ENCODE measurements around the gene ADAMTSL1.

Gene ADAMTSL1

DNA sequence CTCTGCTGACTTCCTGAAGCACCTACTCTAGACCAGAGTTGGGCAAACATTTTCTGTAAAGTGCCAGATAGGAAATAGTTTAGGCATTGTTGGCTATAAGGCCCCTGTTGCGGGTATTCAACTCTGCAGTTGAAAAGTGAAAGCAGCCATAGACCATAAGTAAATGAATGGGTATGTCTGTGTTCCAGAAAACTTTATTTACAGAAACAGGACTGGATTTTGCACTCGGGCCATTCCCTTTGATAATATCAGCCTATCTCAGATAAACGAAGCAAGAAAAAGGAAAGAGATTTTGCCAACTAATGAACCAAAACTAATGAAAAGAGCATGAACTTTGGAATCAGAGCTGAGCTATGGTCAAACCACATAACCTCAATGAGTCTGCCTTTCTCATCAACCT is 374.7 kb downstream of the ADAMTSL1 start:
- Histone ChIP-seq H3K27ac (ENCODE audit: low read length) (no peak overlapping the region), H3K4me2 (ENCODE audit: low read length) (no peak overlapping the region), H3K9ac (ENCODE audit: low read length) (no peak overlapping the region), H4K20me1 (ENCODE audit: insufficient read depth, low read length) (no peaks in the 10 kb centered on the region), H3K36me3 (replicated peaks; ENCODE audit: low read depth, low read length) (no peaks in the 10 kb centered on the region), H3K27me3 (ENCODE audit: low read depth, low read length) (no peaks in the 10 kb centered on the region), H3K9me3 (ENCODE audit: insufficient read depth, low read length) (no peaks in the 10 kb centered on the region), H3K4me3 (ENCODE audit: low read length) (no peak overlapping the region), H2AFZ (ENCODE audit: low read depth, low read length) (no peak overlapping the region), H3K4me1 (ENCODE audit: low read length) (peaks cover 10% of the 10 kb centered on the region; the same call in 1 of the 2 replicates), H3K79me2 (ENCODE audit: low read length) (no peaks in the 10 kb centered on the region)
- no peak for TF ChIP-seq EZH2phosphoT487 (IDR thresholded peaks at IDR 0.05; ENCODE audit: low read depth)
- TF ChIP-seq, protein P1, sequence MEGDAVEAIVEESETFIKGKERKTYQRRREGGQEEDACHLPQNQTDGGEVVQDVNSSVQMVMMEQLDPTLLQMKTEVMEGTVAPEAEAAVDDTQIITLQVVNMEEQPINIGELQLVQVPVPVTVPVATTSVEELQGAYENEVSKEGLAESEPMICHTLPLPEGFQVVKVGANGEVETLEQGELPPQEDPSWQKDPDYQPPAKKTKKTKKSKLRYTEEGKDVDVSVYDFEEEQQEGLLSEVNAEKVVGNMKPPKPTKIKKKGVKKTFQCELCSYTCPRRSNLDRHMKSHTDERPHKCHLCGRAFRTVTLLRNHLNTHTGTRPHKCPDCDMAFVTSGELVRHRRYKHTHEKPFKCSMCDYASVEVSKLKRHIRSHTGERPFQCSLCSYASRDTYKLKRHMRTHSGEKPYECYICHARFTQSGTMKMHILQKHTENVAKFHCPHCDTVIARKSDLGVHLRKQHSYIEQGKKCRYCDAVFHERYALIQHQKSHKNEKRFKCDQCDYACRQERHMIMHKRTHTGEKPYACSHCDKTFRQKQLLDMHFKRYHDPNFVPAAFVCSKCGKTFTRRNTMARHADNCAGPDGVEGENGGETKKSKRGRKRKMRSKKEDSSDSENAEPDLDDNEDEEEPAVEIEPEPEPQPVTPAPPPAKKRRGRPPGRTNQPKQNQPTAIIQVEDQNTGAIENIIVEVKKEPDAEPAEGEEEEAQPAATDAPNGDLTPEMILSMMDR (IDR thresholded peaks at IDR 0.05; ENCODE audit: low read depth, low read length), result no peak

DNA sequence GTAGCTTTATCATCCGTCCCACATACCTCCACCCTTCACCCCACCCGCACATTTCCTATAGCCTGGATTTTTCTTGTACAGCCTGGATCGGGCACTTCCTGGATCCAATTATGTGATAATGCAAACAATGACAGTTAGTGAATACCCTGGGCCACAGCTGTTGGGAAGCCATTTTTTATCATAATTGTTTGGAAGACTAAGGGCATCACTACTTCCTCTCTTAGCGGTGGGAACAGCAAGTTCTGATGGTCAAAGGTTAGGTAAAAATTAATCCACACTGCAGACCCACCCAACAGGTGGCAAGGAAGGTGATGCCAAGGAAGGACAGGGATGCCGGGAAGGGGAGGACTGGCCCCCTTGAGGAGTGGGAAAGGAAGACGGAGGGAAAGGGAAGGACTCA is 375.3 kb downstream of the ADAMTSL1 start:
- no peak overlapping the region for H3K4me2 ChIP-seq (ENCODE audit: low read length)
- no peaks in the 10 kb centered on the region for H3K9me3 ChIP-seq (ENCODE audit: insufficient read depth, low read length)
- H3K9ac ChIP-seq (ENCODE audit: low read length), result no peak overlapping the region
- no peaks in the 10 kb centered on the region for H4K20me1 ChIP-seq (ENCODE audit: insufficient read depth, low read length)
- no peak overlapping the region for H3K4me3 ChIP-seq (ENCODE audit: low read length)
- no peak overlapping the region for H2AFZ ChIP-seq (ENCODE audit: low read depth, low read length)
- no peak overlapping the region for H3K27ac ChIP-seq (ENCODE audit: low read length)
- no peaks in the 10 kb centered on the region for H3K79me2 ChIP-seq (ENCODE audit: low read length)
- no peaks in the 10 kb centered on the region for H3K27me3 ChIP-seq (ENCODE audit: low read depth, low read length)
- no peak for TF ChIP-seq EZH2phosphoT487 (IDR thresholded peaks at IDR 0.05; ENCODE audit: low read depth)
- TF ChIP-seq, protein P1 (IDR thresholded peaks at IDR 0.05; ENCODE audit: low read depth, low read length), result no peak
- peaks cover 10% of the 10 kb centered on the region; the same call in 1 of the 2 replicates for H3K4me1 ChIP-seq (ENCODE audit: low read length)
- H3K36me3 ChIP-seq (replicated peaks; ENCODE audit: low read depth, low read length), result no peaks in the 10 kb centered on the region

DNA sequence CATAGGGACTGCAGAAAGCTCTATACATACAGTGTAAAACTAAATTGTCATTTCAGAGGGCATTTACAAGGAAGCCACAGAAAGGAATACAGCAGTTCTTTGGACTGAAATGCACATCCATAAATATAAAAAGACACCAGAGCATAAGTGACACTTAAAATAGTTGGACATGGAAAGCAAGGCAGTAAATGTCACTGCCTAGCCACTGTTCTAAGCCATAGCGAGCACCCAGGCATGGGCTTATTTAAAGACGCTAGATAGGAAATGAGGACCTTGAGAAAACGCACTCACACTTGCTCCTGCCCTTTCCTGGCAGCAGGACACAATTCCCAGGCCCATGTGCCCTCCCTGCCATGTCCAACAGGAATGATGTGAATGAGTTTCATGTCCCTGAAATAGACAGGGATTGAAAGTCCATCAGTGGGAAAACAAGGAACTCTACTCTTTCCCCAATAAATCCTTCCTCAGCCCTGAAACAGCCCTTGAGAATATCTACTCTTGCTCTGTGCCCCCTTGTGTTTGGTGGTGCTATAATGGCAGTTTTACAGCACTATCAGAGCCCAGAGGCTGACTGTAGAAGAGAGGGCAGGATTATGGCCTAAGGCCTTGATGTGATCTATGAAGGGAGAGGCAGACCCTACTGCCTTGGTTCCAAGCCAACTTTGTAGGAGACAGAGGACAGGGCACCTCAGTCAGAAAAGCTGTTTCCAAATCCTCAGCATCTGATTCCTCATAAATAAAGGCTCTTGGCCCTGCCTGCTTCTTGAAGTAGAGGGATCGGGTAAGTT is 376.1 kb downstream of the ADAMTSL1 start:
- Histone ChIP-seq H3K79me2 (ENCODE audit: low read length) (no peaks in the 10 kb centered on the region), H3K27me3 (ENCODE audit: low read depth, low read length) (peaks cover under 1% of the 10 kb centered on the region; the same call in 1 of the 2 replicates), H3K9me3 (ENCODE audit: insufficient read depth, low read length) (no peaks in the 10 kb centered on the region), H3K27ac (ENCODE audit: low read length) (no peak overlapping the region), H3K4me1 (ENCODE audit: low read length) (peaks cover 10% of the 10 kb centered on the region; the same call in 1 of the 2 replicates), H3K4me2 (ENCODE audit: low read length) (no peak overlapping the region), H2AFZ (ENCODE audit: low read depth, low read length) (no peak overlapping the region), H3K4me3 (ENCODE audit: low read length) (no peak overlapping the region), H3K36me3 (replicated peaks; ENCODE audit: low read depth, low read length) (no peaks in the 10 kb centered on the region), H4K20me1 (ENCODE audit: insufficient read depth, low read length) (no peaks in the 10 kb centered on the region), H3K9ac (ENCODE audit: low read length) (no peak overlapping the region)
- TF ChIP-seq EZH2phosphoT487 (IDR thresholded peaks at IDR 0.05; ENCODE audit: low read depth), result no peak
- TF ChIP-seq, protein P1 (IDR thresholded peaks at IDR 0.05; ENCODE audit: low read depth, low read length), result no peak

DNA sequence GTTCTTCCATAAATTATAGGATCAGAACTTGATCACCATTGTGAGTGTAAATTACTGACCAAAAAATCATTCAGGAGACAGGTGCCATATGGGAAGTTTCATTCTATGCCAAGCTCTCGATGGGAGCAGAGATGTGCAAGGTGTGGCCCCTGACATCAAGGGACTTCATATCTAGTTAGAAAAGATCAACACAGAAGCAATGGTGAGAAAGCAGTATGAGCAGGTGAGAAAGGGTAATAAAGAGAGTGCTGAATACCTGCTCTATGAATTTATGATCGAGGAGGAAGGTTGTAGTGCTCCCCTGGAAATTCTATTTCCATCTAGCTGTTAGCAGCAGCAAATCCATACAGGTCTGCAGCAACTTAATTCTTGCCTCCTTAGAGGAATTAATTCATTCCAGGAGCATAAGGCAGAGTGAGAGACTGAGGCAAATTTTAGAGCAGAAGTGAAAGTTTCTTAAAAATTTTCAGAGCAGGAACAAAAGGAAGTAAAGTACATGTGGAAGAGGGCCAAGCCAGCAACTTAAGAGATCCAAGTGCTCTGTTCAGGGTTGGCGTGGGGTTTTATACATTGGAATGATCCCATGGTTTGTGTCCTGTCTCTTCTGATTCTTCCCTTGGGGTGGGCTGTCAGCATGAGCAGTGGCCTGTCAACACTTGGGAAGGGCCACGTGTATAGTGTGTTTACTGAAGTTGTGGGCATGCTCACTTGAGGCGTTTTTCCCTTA is 377.3 kb downstream of the ADAMTSL1 start:
- no peak overlapping the region for H3K4me3 ChIP-seq (ENCODE audit: low read length)
- no peak overlapping the region for H3K27ac ChIP-seq (ENCODE audit: low read length)
- H3K36me3 ChIP-seq (replicated peaks; ENCODE audit: low read depth, low read length), result no peaks in the 10 kb centered on the region
- peaks cover 7% of the 10 kb centered on the region; the same call in 1 of the 2 replicates for H3K27me3 ChIP-seq (ENCODE audit: low read depth, low read length)
- H2AFZ ChIP-seq (ENCODE audit: low read depth, low read length), result no peak overlapping the region
- TF ChIP-seq, protein P1 (IDR thresholded peaks at IDR 0.05; ENCODE audit: low read depth, low read length), result no peak
- TF ChIP-seq EZH2phosphoT487 (IDR thresholded peaks at IDR 0.05; ENCODE audit: low read depth), result no peak
- H3K79me2 ChIP-seq (ENCODE audit: low read length), result no peaks in the 10 kb centered on the region
- no peak overlapping the region for H3K9ac ChIP-seq (ENCODE audit: low read length)
- H4K20me1 ChIP-seq (ENCODE audit: insufficient read depth, low read length), result no peaks in the 10 kb centered on the region
- no peaks in the 10 kb centered on the region for H3K9me3 ChIP-seq (ENCODE audit: insufficient read depth, low read length)
- H3K4me1 ChIP-seq (ENCODE audit: low read length), result peaks cover 10% of the 10 kb centered on the region; the same call in 1 of the 2 replicates
- no peak overlapping the region for H3K4me2 ChIP-seq (ENCODE audit: low read length)

Data from OCI-LY3 (cell line).